ENCODE results near the gene ZMIZ1.

The ZMIZ1 gene

DNA sequence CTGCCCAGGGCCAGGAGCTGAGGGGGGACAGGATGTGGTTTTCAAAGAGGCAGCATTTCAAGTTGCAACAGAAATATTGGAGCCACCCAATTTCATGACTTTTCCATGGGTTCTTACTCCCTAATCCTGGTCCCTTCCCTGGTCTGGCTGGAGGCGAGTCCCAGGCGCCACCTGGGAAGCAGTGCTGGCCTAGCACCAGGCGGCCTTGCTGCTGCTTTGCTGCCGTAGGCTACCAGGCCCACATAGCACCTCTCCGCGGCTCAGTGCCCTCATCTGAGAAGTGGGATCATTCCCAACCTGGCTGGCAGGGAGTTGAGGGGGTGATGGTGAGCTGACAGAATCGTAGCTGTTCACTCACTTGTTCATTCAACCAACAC lies 33.7 kb downstream of the ZMIZ1 start:
- Histone ChIP-seq H2BK120ac (ENCODE audit: insufficient read depth, low read length, poor library complexity) (no peak overlapping the region), H2AK5ac (ENCODE audit: low read length) (no peak overlapping the region), H3K14ac (ENCODE audit: low read length) (no peak overlapping the region), H3K18ac (ENCODE audit: low read length) (peak overlapping the region; percentile 48), H3K4me2 (ENCODE audit: low read length) (no peak overlapping the region), H3K27me3 (ENCODE audit: insufficient read depth, low read length) (no peaks in the 10 kb centered on the region), H3K4me3 (ENCODE audit: low read depth, low read length) (no peak overlapping the region), H3K4me1 (ENCODE audit: control insufficient read depth in 1 of 2, insufficient read depth in 2 of 2, low read length in 2 of 2) (peaks cover 13 to 25% of the 10 kb centered on the region in 2 experiments), H4K91ac (ENCODE audit: low read depth, low read length) (no peak overlapping the region), H3K36me3 (ENCODE audit: control insufficient read depth in 1 of 2, insufficient read depth in 2 of 2, low read length in 2 of 2) (peaks cover 17 to 18% of the 10 kb centered on the region in 2 experiments), H3K79me1 (ENCODE audit: low read length) (no peaks in the 10 kb centered on the region), H2BK12ac (ENCODE audit: low read length) (no peak overlapping the region), H3K23ac (ENCODE audit: low read length) (no peak overlapping the region), H2AFZ (ENCODE audit: insufficient read depth, low read length, poor library complexity) (peak overlapping the region; percentile 27), H3K4ac (ENCODE audit: low read depth, low read length) (peak overlapping the region; percentile 87), H4K8ac (ENCODE audit: low read depth, low read length) (no peak overlapping the region), H2BK5ac (ENCODE audit: low read depth, low read length, poor library complexity) (no peak overlapping the region), H3K9ac (ENCODE audit: low read length) (no peak overlapping the region), H3K9me3 (ENCODE audit: insufficient read depth, low read depth, low read length) (no peaks in the 10 kb centered on the region), H4K12ac (ENCODE audit: low read depth, low read length) (no peak overlapping the region), H3K27ac (ENCODE audit: low read depth, low read length) (no peak overlapping the region), H3K79me2 (ENCODE audit: control insufficient read depth, insufficient read depth, low read length, poor library complexity) (peaks cover 59% of the 10 kb centered on the region)
- DNase-seq = no peak
- WGBS (ENCODE audit: extremely low coverage, insufficient coverage, insufficient read length) = no CpG with 5 or more reads among the region's 7 CpGs

DNA sequence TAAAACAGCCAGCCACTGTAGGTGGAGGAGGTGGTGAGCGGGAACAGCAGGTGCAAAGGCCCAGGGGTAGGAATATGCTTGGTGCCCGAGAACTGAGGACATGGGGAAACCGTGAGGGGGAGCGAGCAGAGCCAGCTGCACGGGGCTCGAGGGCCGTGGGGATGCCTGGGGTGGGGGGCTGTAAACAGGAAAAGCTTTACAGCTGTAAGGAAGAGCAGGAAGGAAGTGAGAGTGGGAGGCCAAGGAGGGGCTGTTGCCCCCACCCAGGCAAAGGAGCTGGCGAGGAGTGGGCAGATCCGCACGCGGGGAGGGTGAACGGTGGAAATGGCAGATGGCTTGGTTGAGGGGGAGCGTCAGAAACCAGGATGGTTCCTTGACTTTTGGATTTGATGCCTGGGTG lies 34.4 kb downstream of the ZMIZ1 start:
- Histone ChIP-seq H4K12ac (ENCODE audit: low read depth, low read length) (no peak overlapping the region), H4K91ac (ENCODE audit: low read depth, low read length) (no peak overlapping the region), H3K23ac (ENCODE audit: low read length) (no peak overlapping the region), H3K79me1 (ENCODE audit: low read length) (no peaks in the 10 kb centered on the region), H3K9me3 (ENCODE audit: insufficient read depth, low read depth, low read length) (no peaks in the 10 kb centered on the region), H2BK5ac (ENCODE audit: low read depth, low read length, poor library complexity) (no peak overlapping the region), H3K27me3 (ENCODE audit: insufficient read depth, low read length) (no peaks in the 10 kb centered on the region), H3K4me3 (ENCODE audit: low read depth, low read length) (no peak overlapping the region), H3K27ac (ENCODE audit: low read depth, low read length) (no peak overlapping the region), H3K4ac (ENCODE audit: low read depth, low read length) (peak overlapping the region; percentile 87), H2AFZ (ENCODE audit: insufficient read depth, low read length, poor library complexity) (no peak overlapping the region), H3K9ac (ENCODE audit: low read length) (no peak overlapping the region), H3K79me2 (ENCODE audit: control insufficient read depth, insufficient read depth, low read length, poor library complexity) (peaks cover 57% of the 10 kb centered on the region), H3K36me3 (ENCODE audit: control insufficient read depth in 1 of 2, insufficient read depth in 2 of 2, low read length in 2 of 2) (peaks cover 17 to 19% of the 10 kb centered on the region in 2 experiments), H2AK5ac (ENCODE audit: low read length) (no peak overlapping the region), H2BK12ac (ENCODE audit: low read length) (no peak overlapping the region), H3K18ac (ENCODE audit: low read length) (no peak overlapping the region), H3K4me2 (ENCODE audit: low read length) (no peak overlapping the region), H3K4me1 (ENCODE audit: control insufficient read depth in 1 of 2, insufficient read depth in 2 of 2, low read length in 2 of 2) (peaks cover 13 to 23% of the 10 kb centered on the region in 2 experiments), H4K8ac (ENCODE audit: low read depth, low read length) (no peak overlapping the region), H2BK120ac (ENCODE audit: insufficient read depth, low read length, poor library complexity) (no peak overlapping the region), H3K14ac (ENCODE audit: low read length) (no peak overlapping the region)
- DNase-seq = no peak
- no CpG with 5 or more reads among the region's 13 CpGs for WGBS (ENCODE audit: extremely low coverage, insufficient coverage, insufficient read length)

DNA sequence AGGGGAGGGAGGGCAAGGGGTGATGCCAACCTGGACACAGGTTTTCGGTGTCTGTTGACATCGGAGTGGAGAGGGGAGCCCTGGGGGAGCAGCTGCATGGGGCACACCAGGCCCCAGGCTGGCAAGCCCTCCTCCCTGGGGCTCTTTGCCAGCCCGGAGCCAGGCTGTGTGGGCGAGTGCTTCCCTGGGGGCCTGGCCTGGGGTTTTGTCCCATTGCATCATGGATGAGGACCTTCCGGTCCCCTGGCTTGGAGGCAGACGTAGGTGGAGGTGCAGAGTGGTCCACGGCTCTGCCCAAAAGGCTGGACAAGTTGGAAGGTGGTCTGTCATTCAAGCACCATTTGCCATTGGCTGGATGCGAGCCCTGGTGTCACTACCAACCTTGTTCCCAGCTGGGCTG lies 34.8 kb downstream of the ZMIZ1 start:
- Histone ChIP-seq H3K79me1 (ENCODE audit: low read length) (no peaks in the 10 kb centered on the region), H3K27me3 (ENCODE audit: insufficient read depth, low read length) (no peaks in the 10 kb centered on the region), H3K27ac (ENCODE audit: low read depth, low read length) (no peak overlapping the region), H4K91ac (ENCODE audit: low read depth, low read length) (no peak overlapping the region), H3K23ac (ENCODE audit: low read length) (no peak overlapping the region), H3K4me2 (ENCODE audit: low read length) (no peak overlapping the region), H3K9me3 (ENCODE audit: insufficient read depth, low read depth, low read length) (no peaks in the 10 kb centered on the region), H4K12ac (ENCODE audit: low read depth, low read length) (no peak overlapping the region), H2AK5ac (ENCODE audit: low read length) (no peak overlapping the region), H3K14ac (ENCODE audit: low read length) (no peak overlapping the region), H2BK120ac (ENCODE audit: insufficient read depth, low read length, poor library complexity) (no peak overlapping the region), H2BK12ac (ENCODE audit: low read length) (no peak overlapping the region), H4K8ac (ENCODE audit: low read depth, low read length) (no peak overlapping the region), H3K18ac (ENCODE audit: low read length) (no peak overlapping the region), H3K36me3 (ENCODE audit: control insufficient read depth in 1 of 2, insufficient read depth in 2 of 2, low read length in 2 of 2) (peaks cover 15 to 19% of the 10 kb centered on the region in 2 experiments), H3K4me3 (ENCODE audit: low read depth, low read length) (no peak overlapping the region), H3K4ac (ENCODE audit: low read depth, low read length) (peak overlapping the region; percentile 80), H3K79me2 (ENCODE audit: control insufficient read depth, insufficient read depth, low read length, poor library complexity) (peaks cover 55% of the 10 kb centered on the region), H3K4me1 (ENCODE audit: control insufficient read depth in 1 of 2, insufficient read depth in 2 of 2, low read length in 2 of 2) (peaks cover 13 to 20% of the 10 kb centered on the region in 2 experiments), H3K9ac (ENCODE audit: low read length) (no peak overlapping the region), H2AFZ (ENCODE audit: insufficient read depth, low read length, poor library complexity) (peak overlapping the region; percentile 17), H2BK5ac (ENCODE audit: low read depth, low read length, poor library complexity) (no peak overlapping the region)
- no CpG with 5 or more reads among the region's 8 CpGs for WGBS (ENCODE audit: extremely low coverage, insufficient coverage, insufficient read length)
- no peak for DNase-seq

DNA sequence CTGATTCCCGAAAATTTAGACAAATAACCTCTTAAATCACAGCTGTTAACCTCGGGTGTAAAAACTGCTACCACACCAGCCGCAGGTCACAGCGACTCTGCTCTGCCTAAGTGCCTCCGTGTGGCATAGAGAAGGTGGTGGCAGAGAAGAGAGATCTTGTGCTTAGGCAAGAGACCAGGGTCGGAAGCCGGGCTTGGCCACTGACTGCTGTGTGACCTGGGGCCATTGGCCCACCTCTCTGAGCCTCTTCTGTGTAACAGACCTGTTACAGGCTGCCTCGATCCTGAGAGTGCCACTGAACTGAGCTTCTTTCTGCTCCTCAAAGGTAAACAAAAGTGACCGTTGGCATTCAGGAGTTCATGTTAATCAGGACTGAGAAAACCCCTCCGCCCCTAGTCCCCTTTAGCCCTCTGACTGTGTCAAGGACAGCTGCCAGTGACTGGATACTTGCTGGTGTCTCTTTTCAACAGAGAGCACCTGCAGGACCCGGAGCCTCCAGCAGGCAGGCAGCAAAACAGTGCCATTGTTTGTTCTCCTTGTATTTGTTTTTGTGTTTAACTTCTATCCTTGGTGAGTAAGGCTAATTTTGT lies 36.5 kb downstream of the ZMIZ1 start:
- no peak overlapping the region for H3K18ac ChIP-seq (ENCODE audit: low read length)
- no peak overlapping the region for H2BK5ac ChIP-seq (ENCODE audit: low read depth, low read length, poor library complexity)
- H4K12ac ChIP-seq (ENCODE audit: low read depth, low read length) = no peak overlapping the region
- H3K79me1 ChIP-seq (ENCODE audit: low read length) = no peaks in the 10 kb centered on the region
- H2AK5ac ChIP-seq (ENCODE audit: low read length) = no peak overlapping the region
- WGBS (ENCODE audit: extremely low coverage, insufficient coverage, insufficient read length) = no CpG with 5 or more reads among the region's 11 CpGs
- no peak overlapping the region for H3K27ac ChIP-seq (ENCODE audit: low read depth, low read length)
- no peaks in the 10 kb centered on the region for H3K27me3 ChIP-seq (ENCODE audit: insufficient read depth, low read length)
- H3K9ac ChIP-seq (ENCODE audit: low read length) = no peak overlapping the region
- no peak overlapping the region for H2BK120ac ChIP-seq (ENCODE audit: insufficient read depth, low read length, poor library complexity)
- peaks cover 13 to 19% of the 10 kb centered on the region in 2 experiments for H3K4me1 ChIP-seq (ENCODE audit: control insufficient read depth in 1 of 2, insufficient read depth in 2 of 2, low read length in 2 of 2)
- peaks cover 19 to 23% of the 10 kb centered on the region in 2 experiments for H3K36me3 ChIP-seq (ENCODE audit: control insufficient read depth in 1 of 2, insufficient read depth in 2 of 2, low read length in 2 of 2)
- no peak overlapping the region for H4K91ac ChIP-seq (ENCODE audit: low read depth, low read length)
- no peak overlapping the region for H3K14ac ChIP-seq (ENCODE audit: low read length)
- H3K79me2 ChIP-seq (ENCODE audit: control insufficient read depth, insufficient read depth, low read length, poor library complexity) = peaks cover 49% of the 10 kb centered on the region
- no peak overlapping the region for H2AFZ ChIP-seq (ENCODE audit: insufficient read depth, low read length, poor library complexity)
- no peak overlapping the region for H4K8ac ChIP-seq (ENCODE audit: low read depth, low read length)
- no peak for DNase-seq
- no peaks in the 10 kb centered on the region for H3K9me3 ChIP-seq (ENCODE audit: insufficient read depth, low read depth, low read length)
- H3K4me3 ChIP-seq (ENCODE audit: low read depth, low read length) = no peak overlapping the region
- H3K23ac ChIP-seq (ENCODE audit: low read length) = no peak overlapping the region
- H2BK12ac ChIP-seq (ENCODE audit: low read length) = no peak overlapping the region
- peak overlapping the region; percentile 67 for H3K4ac ChIP-seq (ENCODE audit: low read depth, low read length)
- H3K4me2 ChIP-seq (ENCODE audit: low read length) = no peak overlapping the region

All from trophoblast cell (in vitro differentiated cells and primary cell).